Colonic mucosa (tissue), 4 donors: Measurements from ENCODE around the gene RWDD4. TPM values are rescaled to one million over a fixed set of nuclear protein-coding genes. Genes with fewer than 3 reads are reported as not detected.

Source experiments
- DNase-seq: peaks from one replicate; pipeline ENCODE4 v3.0.0-alpha.2; 2020
- H3K27ac ChIP-seq: fragments of 200-600 bp; one replicate; pipeline ENCODE4 v1.8.0; 2021
- H3K27me3 ChIP-seq: fragments of 200-600 bp; one replicate; pipeline ENCODE4 v1.8.0; 2021
- H3K36me3 ChIP-seq: fragments of 200-600 bp; one replicate; pipeline ENCODE4 v1.8.0; 2021
- H3K4me1 ChIP-seq: fragments of 200-600 bp; one replicate; pipeline ENCODE4 v1.8.0; 2021; ENCODE audit warnings: mild to moderate bottlenecking
- H3K4me3 ChIP-seq: fragments of 200-600 bp; one replicate; pipeline ENCODE4 v1.8.0; 2021
- H3K9ac ChIP-seq, 2 donors: one replicate each; pipeline ENCODE4 v1.7.0; 2013; ENCODE audit warnings: control low read depth in 2 of 2, low read depth in 2 of 2, low read length in 2 of 2
- H3K9me3 ChIP-seq: fragments of 200-600 bp; one replicate; pipeline ENCODE4 v1.8.0; 2021
- intact Hi-C: fragments of 100-400 bp; cut with DNase I; formaldehyde crosslinking; loops from one replicate; pipeline ENCODE4 v1.14.1; 2022
- total RNA-seq, 2 donors: library from RNA; stranded (reverse); fragmentation: NEBNext Ultra II Directional in 1 of 2; extraction: Animal tissue kit (Norgen Biotek cat#: 25700) in 1 of 2; gene quantifications; one replicate each; pipeline ENCODE4 v1.2.1, GENCODE V29; 2021
- TF ChIP-seq, protein P1 (sequence below): fragments of 200-600 bp; IDR thresholded peaks from one replicate; pipeline ENCODE4 v1.8.0; 2022; ENCODE audit warnings: antibody characterized with exemption, mild to moderate bottlenecking
- donor health status: healthy.
- donor health status: DM: no; HTN: no; CAD: no.
- donor health status: DM: no; HTN: no; CAD: no.

The RWDD4 gene
- total RNA-seq, 2 donors from 2014 or later = 17.1 to 19.3 TPM

DNA sequence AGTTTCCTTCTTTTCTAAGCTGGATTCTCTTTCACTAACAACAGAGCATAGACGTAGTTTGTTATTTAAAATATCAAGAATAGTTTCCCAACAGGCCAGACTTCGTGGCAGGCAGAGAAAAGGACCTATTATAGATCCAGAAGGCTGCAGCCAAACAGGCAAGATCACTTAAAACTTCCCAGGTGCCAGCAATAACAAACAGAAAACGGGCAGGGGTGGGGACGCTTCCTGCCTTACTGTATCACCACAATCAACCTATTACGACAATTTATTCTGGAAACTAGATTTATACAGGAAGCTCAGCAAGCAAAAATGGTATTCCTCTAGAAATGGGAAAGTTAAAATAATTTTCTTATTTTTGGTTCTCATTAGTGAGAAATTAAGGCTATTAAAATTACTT, 22.1 kb downstream of the RWDD4 start:
- H3K4me1 ChIP-seq = no peaks in the 10 kb centered on the region
- H3K27ac ChIP-seq = no peak overlapping the region
- no peaks in the 10 kb centered on the region for H3K36me3 ChIP-seq
- TF ChIP-seq, protein P1, sequence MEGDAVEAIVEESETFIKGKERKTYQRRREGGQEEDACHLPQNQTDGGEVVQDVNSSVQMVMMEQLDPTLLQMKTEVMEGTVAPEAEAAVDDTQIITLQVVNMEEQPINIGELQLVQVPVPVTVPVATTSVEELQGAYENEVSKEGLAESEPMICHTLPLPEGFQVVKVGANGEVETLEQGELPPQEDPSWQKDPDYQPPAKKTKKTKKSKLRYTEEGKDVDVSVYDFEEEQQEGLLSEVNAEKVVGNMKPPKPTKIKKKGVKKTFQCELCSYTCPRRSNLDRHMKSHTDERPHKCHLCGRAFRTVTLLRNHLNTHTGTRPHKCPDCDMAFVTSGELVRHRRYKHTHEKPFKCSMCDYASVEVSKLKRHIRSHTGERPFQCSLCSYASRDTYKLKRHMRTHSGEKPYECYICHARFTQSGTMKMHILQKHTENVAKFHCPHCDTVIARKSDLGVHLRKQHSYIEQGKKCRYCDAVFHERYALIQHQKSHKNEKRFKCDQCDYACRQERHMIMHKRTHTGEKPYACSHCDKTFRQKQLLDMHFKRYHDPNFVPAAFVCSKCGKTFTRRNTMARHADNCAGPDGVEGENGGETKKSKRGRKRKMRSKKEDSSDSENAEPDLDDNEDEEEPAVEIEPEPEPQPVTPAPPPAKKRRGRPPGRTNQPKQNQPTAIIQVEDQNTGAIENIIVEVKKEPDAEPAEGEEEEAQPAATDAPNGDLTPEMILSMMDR = no peak
- peak; percentile 36 for DNase-seq
- H3K9ac ChIP-seq = no peak overlapping the region
- no peaks in the 10 kb centered on the region for H3K9me3 ChIP-seq
- intact Hi-C loops = loop anchor here (10.0 kb wide), 1 partner anchor 162 kb away; no protein-coding TSS in a partner anchor
- H3K4me3 ChIP-seq = no peak overlapping the region
- no peaks in the 10 kb centered on the region for H3K27me3 ChIP-seq

DNA sequence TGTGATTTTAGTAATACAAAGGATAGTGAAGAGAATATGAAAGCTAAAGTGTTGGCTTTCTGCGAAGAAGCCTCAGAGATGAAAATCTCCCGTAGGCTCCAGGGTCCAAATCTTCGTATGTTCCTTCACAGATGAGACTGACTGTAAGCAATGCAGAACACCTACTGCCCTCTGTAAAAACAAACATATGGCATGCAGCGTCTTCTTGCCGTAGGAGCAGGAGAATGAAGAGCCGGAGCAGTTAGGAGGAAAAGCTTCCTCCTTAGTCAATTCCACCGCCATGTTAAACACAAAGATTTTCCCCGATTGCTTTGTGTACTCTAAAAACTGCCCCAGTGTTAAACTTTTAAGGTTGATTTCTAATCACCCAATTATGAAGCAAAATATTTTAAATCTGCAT, 22.5 kb downstream of the RWDD4 start:
- H3K27ac ChIP-seq = no peak overlapping the region
- no peaks in the 10 kb centered on the region for H3K27me3 ChIP-seq
- DNase-seq = no peak
- no peak overlapping the region for H3K4me3 ChIP-seq
- intact Hi-C loops = loop anchor here (10.0 kb wide), 1 partner anchor 162 kb away; no protein-coding TSS in a partner anchor
- no peaks in the 10 kb centered on the region for H3K36me3 ChIP-seq
- TF ChIP-seq, protein P1 = no peak
- no peak overlapping the region for H3K9ac ChIP-seq
- no peaks in the 10 kb centered on the region for H3K9me3 ChIP-seq
- H3K4me1 ChIP-seq = no peaks in the 10 kb centered on the region

DNA sequence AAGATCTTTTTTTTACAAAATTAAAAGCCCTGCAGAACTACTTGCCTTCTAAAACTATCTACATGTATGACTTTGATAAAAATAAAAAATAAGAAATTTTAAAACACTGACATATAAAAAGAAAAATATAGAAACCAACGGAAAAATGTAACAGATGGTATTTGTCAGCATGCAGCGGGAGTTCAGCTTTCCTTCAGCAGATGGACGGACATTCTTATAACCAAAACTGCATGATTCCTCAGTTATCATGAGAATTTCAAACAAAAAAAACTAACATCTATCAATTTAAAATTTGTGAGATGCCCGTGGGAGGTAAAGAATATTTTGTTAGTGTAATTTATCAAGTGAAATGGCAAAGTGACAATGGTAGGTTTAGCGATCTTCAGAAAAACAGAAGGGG, 23.2 kb downstream of the RWDD4 start:
- Histone ChIP-seq H3K36me3 (no peaks in the 10 kb centered on the region), H3K9me3 (no peaks in the 10 kb centered on the region), H3K4me3 (no peak overlapping the region), H3K4me1 (no peaks in the 10 kb centered on the region), H3K9ac (no peak overlapping the region), H3K27ac (no peak overlapping the region), H3K27me3 (no peaks in the 10 kb centered on the region)
- intact Hi-C loops = loop anchor here (10.0 kb wide), 1 partner anchor 161 kb away; no protein-coding TSS in a partner anchor
- TF ChIP-seq, protein P1 = no peak
- no peak for DNase-seq

DNA sequence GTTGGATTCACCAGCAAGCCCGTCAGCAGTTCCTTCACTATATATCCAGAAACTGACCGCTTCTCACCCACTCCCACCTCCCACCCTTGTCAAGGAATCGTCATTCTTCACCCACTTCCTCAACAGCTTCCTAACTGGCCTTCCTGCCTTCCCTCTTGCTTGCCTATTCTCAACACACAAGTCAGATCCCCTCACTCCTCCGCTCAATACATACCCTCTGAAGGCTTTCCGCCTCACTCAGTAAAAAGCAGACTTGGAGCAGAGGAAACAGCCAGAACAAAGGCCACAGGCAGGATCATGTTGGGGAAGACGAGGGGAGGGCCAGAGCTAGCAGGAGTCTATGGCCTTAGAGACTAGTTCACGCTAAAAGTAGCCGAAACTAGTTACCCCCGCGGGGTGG, 23.7 kb downstream of the RWDD4 start:
- DNase-seq = no peak
- Histone ChIP-seq H3K4me3 (no peak overlapping the region), H3K27ac (no peak overlapping the region), H3K9ac (no peak overlapping the region), H3K9me3 (no peaks in the 10 kb centered on the region), H3K4me1 (no peaks in the 10 kb centered on the region), H3K36me3 (no peaks in the 10 kb centered on the region), H3K27me3 (no peaks in the 10 kb centered on the region)
- TF ChIP-seq, protein P1 = no peak
- intact Hi-C loops = loop anchor here (10.0 kb wide), 1 partner anchor 161 kb away; no protein-coding TSS in a partner anchor

DNA sequence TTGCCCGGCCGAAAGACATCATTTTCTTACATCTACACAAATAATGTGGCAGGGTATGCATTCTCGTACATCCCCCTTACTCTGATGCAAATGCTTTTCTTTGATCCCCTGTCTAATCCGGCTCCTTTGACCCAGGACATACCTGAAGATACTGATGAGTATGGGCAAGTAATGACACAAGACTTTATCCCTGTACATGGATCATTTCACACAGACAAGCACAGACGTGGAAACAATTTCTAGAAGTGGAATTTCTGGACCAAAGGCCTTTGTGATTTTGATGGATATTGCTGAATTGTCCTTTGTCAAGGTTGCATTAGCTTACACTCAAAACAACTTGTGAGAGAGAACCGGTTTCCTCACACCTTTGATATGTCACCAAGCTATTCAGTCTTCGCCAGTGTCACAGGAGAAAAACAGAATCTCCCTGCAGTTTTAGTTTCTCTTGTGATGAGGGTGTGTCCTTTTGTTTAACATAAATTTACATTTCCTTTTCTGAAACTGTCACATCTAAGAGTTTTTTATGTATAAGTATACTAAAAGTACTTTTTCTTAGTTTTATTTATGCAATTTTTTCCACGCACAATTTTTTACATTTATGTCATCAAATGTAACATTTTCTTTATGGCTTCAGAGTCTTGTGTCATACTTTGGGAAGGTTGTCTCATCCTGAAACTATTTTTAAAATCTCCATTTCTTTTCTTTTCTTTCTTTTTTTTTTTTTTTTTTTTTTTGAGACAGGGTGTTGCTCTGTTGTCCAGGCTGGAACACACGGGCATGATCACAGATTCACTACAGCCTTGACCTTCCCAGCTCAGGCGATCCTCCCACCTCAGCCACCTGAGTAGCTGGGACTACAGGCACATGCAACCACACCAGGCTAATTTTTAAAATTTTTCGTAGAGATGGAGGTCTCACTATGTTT, 25.2 kb downstream of the RWDD4 start:
- H3K4me3 ChIP-seq = no peak overlapping the region
- no peaks in the 10 kb centered on the region for H3K4me1 ChIP-seq
- H3K9me3 ChIP-seq = no peaks in the 10 kb centered on the region
- intact Hi-C loops = loop anchor here (10.0 kb wide), 1 partner anchor 159 kb away; no protein-coding TSS in a partner anchor
- DNase-seq = no peak
- no peaks in the 10 kb centered on the region for H3K27me3 ChIP-seq
- H3K36me3 ChIP-seq = no peaks in the 10 kb centered on the region
- no peak overlapping the region for H3K27ac ChIP-seq
- TF ChIP-seq, protein P1 = no peak
- no peak overlapping the region for H3K9ac ChIP-seq
